Kasumi-1 (cell line): ENCODE data around the gene DGKB.

Experiments
- DNase-seq, 2 experiments: peaks; one replicate each; lab custom pipeline; 2025; lab: John Stamatoyannopoulos, UW

The DGKB gene

GRCh38 chr7:14821757-14822480, 80.6 kb downstream of the DGKB start:
- DNase-seq, result no peak

- DNase-seq, result no peak
Measured at GRCh38 chr7:14818871-14819270, 83.7 kb downstream of the DGKB start.

GRCh38 chr7:14817829-14818614, 84.5 kb downstream of the DGKB start:
- DNase-seq, result no peak

- DNase-seq, result no peak
Measured at GRCh38 chr7:14807507-14807906, 95.0 kb downstream of the DGKB start.

GRCh38 chr7:14806891-14807290, 95.7 kb downstream of the DGKB start:
- no peak for DNase-seq

GRCh38 chr7:14805105-14805719, 97.3 kb downstream of the DGKB start:
- DNase-seq, result no peak

GRCh38 chr7:14800664-14801063, 101.9 kb downstream of the DGKB start:
- DNase-seq, result no peak

- no peak for DNase-seq
Measured at GRCh38 chr7:14793151-14793550, 109.4 kb downstream of the DGKB start.

- DNase-seq, result peak; percentile 32 to 47
Measured at GRCh38 chr7:14787551-14787950, 115.0 kb downstream of the DGKB start.

- DNase-seq, result no peak
Measured at GRCh38 chr7:14786314-14786895, 116.1 kb downstream of the DGKB start.

GRCh38 chr7:14777806-14778205, 124.7 kb downstream of the DGKB start:
- DNase-seq, result no peak

- no peak for DNase-seq
Measured at GRCh38 chr7:14776266-14776665, 126.3 kb downstream of the DGKB start.

- no peak for DNase-seq
Measured at GRCh38 chr7:14773729-14774271, 128.8 kb downstream of the DGKB start.

- DNase-seq, result no peak
Measured at GRCh38 chr7:14770614-14771013, 131.9 kb downstream of the DGKB start.

GRCh38 chr7:14769261-14769660, 133.3 kb downstream of the DGKB start:
- DNase-seq, result no peak

GRCh38 chr7:14767716-14768425, 134.7 kb downstream of the DGKB start:
- no peak for DNase-seq

- DNase-seq, result no peak
Measured at GRCh38 chr7:14766747-14767146, 135.8 kb downstream of the DGKB start.

GRCh38 chr7:14765731-14766130, 136.8 kb downstream of the DGKB start:
- DNase-seq, result no peak

- no peak for DNase-seq
Measured at GRCh38 chr7:14762561-14762960, 140.0 kb downstream of the DGKB start.

- DNase-seq, result no peak
Measured at GRCh38 chr7:14761510-14762296, 140.8 kb downstream of the DGKB start.
